RCC 7860 (cell line): ENCODE measurements around the gene KAT8.
A peak's percentile ranks its signal among the peaks of the same experiment; 100 is the strongest.

Experiments
- DNase-seq: peaks from one replicate; pipeline ENCODE4 v3.0.0-alpha.2; 2015; ENCODE audit warnings: low spot score
- FAIRE-seq: peaks from 2 replicates; lab custom pipeline; 2012; peaks lifted over from hg19 to GRCh38; lab: Jason Lieb, UNC

Gene KAT8

DNA sequence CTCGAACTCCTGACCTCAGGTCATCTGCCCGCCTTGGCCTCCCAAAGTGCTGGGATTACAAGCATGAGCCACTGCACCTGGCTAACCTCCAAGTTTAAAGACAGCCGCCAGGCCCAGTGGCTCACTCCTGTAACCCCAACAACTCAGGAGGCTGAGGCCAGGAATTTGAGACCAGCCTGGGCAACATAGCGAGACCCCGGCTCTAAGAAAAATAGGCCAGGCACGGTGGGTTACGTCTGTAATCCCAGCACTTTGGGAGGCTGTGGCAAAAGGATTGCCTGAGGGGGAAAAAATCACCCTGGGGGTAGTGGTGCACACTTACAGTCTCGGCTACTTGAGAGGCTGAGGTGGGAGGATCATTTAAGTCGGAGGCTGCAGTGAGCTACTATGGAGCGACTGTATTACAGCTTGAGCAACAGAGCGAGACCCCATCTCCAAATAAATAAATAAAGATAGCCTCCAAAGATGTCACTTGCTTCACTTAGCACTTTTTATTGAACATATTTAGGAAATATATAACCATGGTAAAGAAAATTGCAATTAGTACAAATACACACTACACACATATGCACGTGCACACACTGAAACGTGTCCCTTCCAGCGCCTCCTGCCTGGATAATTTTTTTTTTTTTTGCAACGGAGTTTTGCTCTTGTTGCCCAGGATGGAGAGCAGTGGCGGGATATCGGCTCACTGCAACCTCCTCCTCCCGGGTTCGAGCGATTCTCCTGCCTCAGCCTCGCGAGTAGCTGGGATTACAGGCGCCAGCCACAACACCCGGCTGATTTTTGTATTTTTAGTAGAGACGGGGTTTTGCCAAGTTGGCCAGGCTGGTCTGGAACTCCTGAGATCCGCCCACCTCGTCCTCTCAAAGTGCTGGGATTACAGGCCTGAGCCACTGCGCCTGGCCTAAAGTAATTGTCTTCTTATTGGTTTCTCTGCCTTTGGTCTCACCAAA is 10.7 kb upstream of the KAT8 start:
- no peak for FAIRE-seq
- no peak for DNase-seq

GRCh38 chr16:31107465-31107867 is 10.0 kb upstream of the KAT8 start:
- FAIRE-seq = no peak
- DNase-seq = no peak

DNA sequence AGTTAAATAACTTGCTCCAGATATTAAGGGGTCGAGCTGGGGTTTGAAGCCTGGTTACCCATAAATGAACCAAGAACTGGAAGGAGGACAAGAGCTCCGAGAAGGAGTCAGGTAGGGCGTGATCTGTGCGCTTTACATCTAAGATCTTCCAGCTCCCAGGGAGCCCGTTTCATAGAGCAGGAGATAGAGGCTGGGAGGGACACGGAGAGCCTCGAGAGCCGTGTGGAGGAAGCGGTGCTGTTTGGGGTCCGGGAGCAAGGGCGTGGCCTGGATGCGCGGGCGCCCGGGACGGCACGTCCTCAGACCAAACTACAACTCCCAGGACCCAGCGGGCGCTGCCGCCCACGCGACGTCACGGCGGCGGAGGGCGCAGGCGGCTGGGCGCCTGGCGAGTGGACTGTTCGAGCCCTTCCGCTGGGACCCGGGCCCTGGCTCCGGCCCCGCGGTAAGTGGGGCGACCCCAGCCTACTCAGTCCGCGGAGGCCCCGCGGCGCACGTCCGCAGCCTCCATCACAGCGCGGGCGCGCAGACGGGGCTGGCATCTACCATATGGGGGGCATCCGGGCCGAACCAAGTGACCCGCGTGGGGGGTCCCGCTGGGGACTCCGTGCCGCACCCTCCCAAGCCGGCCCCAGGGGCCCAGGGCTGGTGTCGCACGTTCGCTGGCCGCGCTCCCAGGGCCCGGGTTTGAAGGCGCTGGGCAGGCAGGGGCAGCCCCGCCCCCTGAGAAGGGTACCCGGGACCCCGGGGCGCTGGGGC is 9.2 kb upstream of the KAT8 start, which contains the start of gene BCKDK:
Gene BCKDK (plus strand): TSS at position 352 of the 759 bp plus-strand sequence. CDS start 838 bp downstream, outside the sequence.
- FAIRE-seq = no peak

DNA sequence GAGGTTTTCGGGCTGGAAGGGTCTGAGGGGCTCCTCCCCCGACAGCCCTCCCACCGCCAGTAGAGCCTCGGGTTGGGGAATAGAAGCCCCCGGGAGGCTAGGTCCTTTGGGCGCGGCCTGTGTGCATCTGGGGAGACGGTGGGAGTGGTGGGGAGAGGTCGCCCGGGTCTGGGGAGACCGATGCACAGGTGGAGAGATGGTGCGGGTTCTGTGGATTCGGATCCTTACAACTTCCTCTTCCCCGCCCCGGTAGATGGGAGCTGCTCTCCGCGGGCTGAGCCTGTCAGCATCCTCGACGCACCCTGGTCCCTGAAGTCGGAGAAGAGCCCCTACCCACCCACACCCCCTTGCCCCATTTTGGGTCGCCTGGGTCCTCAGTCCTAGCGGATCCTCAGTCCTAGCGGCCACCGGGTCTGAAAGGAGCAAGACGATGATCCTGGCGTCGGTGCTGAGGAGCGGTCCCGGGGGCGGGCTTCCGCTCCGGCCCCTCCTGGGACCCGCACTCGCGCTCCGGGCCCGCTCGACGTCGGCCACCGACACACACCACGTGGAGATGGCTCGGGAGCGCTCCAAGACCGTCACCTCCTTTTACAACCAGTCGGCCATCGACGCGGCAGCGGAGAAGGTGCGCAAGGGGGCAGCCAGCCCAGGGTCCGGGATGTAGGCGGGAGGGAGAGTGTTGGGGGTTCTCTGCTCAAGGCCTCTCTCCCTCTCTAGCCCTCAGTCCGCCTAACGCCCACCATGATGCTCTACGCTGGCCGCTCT is 8.5 kb upstream of the KAT8 start:
- DNase-seq (no peak), FAIRE-seq (no peak)

More for the DNA sequence above, 9.2 kb upstream of the KAT8 start, which contains the start of gene BCKDK:
- peak; percentile 49 for DNase-seq

GRCh38 chr16:31109622-31110021 is 7.8 kb upstream of the KAT8 start:
- DNase-seq (no peak), FAIRE-seq (no peak)

- DNase-seq = no peak
- no peak for FAIRE-seq
These were observed 7.1 kb upstream of the KAT8 start for GRCh38 chr16:31110106-31111034.

GRCh38 chr16:31111881-31112466 is 5.5 kb upstream of the KAT8 start:
- FAIRE-seq (no peak), DNase-seq (no peak)

GRCh38 chr16:31112711-31113110 is 4.8 kb upstream of the KAT8 start:
- FAIRE-seq (no peak), DNase-seq (no peak)

DNA sequence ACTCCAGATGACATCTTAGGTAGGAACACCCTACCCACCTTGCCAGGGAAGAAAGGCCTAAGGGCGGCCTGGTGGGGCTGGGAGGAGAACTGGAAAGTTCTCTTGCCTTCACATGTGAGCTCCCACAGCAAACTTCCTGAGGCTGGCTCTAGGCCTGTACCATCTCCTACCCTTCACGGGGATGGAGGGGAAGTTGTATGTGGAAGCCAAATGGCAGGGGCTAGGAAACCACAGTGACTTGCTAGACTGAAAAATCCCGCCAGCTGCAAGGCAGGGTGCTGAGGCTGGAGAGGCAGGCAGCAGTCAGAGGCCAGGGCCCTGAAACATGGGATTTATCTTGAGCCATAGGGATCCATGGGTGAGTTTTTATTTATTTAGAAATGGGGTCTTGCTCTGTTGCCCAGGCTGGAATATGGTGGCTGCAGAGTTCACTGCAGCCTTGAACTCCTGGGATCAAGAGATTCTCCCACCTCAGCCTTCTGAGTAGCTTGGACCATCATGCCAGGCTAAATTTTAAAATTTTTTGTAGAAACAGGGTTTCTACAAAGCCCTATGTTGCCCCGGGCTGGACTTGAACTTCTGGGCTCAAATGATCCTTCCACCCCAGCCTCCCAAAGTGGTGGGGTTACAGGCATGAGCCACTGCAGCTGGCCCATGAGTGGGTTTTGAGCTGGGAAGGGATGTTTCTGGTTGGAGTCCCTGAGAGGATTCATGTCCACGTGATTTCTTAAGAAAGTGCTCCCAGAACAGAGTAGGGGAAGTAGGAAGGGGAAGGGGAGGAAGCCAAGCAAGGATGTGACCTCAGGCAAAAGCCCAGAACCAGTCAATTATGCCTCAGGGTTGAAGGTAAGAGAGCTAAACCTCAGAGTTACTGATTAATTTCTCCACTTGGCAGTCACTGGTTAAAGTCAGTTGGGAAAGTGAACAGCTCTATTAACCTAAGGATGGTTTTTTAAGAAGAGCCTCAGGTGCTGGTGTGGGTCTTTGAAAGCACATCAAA is 4.0 kb upstream of the KAT8 start:
- DNase-seq = peak; percentile 89
- peak; percentile 94 for FAIRE-seq

DNA sequence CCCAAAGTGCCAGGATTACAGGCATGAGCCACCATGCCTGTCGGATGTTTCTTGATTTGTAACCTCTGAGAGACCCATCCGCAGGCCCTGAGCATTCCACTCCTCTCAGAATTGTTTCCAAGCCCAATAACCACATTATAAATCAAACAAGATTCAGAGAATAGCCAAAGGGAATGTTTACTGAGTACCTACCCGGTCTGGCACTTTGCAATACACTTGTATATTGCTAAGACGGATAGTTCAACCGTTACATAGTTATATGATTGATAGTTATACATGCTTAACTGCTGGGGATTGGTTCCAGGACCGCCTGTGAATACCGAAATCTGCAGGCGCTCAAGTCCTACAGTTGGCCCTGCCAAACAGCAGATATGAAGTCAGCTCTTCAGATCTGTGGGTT is 3.0 kb upstream of the KAT8 start:
- DNase-seq = no peak
- no peak for FAIRE-seq

- FAIRE-seq = no peak
These were observed 1.0 kb downstream of the KAT8 start for GRCh38 chr16:31118223-31119155.

GRCh38 chr16:31120129-31120528 is 2.7 kb downstream of the KAT8 start:
- DNase-seq (no peak), FAIRE-seq (no peak)

More at GRCh38 chr16:31118223-31119155, 1.0 kb downstream of the KAT8 start:
- DNase-seq = peak; percentile 14

- DNase-seq = no peak
- FAIRE-seq = no peak
These were observed 8.4 kb downstream of the KAT8 start for GRCh38 chr16:31125844-31126243.

DNA sequence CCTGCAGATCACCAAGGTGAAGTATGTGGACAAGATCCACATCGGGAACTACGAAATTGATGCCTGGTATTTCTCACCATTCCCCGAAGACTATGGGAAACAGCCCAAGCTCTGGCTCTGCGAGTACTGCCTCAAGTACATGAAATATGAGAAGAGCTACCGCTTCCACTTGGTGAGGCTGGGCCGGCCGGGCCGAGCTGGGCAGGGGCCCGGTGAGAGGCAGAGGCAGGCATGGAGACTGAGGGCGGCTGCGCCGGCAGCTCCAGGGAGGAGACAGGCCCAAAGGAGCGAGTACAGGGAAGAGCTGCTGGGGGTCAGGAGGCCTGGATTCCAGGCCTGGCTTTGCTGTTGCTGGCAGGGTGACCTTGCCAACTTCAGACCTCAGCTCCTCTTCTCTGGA is 9.7 kb downstream of the KAT8 start:
- DNase-seq (no peak), FAIRE-seq (no peak)

DNA sequence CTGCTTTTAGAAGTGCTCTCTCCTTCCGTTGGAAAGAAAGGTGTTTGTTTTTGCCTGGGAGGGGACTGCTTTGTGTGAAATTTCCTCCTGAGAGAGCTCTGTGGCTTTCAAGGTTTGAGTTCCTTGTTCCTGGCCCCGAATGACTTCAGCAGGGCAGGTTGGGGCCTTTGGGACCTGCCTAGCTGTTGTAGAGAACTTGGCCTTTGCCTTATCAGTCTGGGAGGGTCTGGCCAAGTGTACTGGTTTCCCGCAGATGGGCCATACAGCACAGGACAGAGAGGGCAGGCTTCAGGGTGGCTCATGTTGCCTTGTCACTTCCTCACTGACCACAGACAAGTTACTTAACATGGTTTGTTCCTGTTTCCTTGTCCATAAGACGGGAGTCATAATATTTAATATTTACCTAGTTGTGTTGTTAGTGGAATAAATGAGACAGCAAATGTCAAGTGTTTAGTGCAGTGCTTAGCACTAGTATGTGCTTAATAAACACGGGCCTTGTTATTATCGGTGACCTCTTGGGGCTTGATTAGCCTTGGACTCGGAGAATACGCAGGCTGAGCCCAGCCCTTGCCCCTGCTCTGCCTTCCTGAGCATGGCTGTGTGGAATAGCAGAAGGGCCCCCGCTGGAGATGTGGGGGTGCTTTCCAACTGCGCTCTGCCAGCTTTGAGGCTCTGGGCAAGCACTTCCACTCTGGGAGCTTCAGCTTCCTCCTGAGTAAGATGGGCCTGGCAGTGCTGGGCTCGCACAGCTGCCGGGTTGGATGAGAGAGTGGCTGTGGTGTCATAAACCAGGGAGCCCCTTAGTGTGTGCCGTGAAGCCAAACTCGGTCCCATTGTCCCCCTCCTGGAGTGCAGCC is 11.5 kb downstream of the KAT8 start:
- FAIRE-seq (no peak), DNase-seq (no peak)
